Mesendoderm (in vitro differentiated cells): Measurements from ENCODE around the gene CRBN.

Experiments
- DNase-seq: peaks from one replicate; pipeline ENCODE4 v3.0.0; 2013
- H2AK5ac ChIP-seq: 2 replicates; pipeline ENCODE4 v1.6.1; 2013; ENCODE audit warnings: low read length, inconsistent platforms
- H2BK120ac ChIP-seq: 2 replicates; pipeline ENCODE4 v1.6.1; 2013; ENCODE audit warnings: low read depth, mild to moderate bottlenecking, low read length, moderate library complexity, mixed read lengths
- H2BK15ac ChIP-seq: replicated peaks from 2 replicates; pipeline ENCODE4 v1.6.1; 2013; ENCODE audit warnings: low read depth, mild to moderate bottlenecking, moderate library complexity
- H2BK5ac ChIP-seq: 2 replicates; pipeline ENCODE4 v1.6.1; 2013; ENCODE audit warnings: low read length, inconsistent platforms
- H3K18ac ChIP-seq: 2 replicates; pipeline ENCODE4 v1.6.1; 2013; ENCODE audit warnings: mild to moderate bottlenecking, low read length, mixed read lengths
- H3K23ac ChIP-seq: one replicate; pipeline ENCODE4 v1.6.1; 2013; ENCODE audit warnings: low read length
- H3K27ac ChIP-seq: 2 replicates; pipeline ENCODE4 v1.5.1; 2013; ENCODE audit warnings: low read depth, mild to moderate bottlenecking, inconsistent platforms, low read length, moderate library complexity
- H3K27me3 ChIP-seq: 2 replicates; pipeline ENCODE4 v1.6.1; 2013; ENCODE audit warnings: low read length, control low read depth, mild to moderate bottlenecking, inconsistent platforms; ENCODE audit not compliant: insufficient read depth, poor library complexity
- H3K36me3 ChIP-seq: 2 replicates; pipeline ENCODE4 v1.6.1; 2013; ENCODE audit warnings: low read length, inconsistent platforms; ENCODE audit not compliant: control insufficient read depth, insufficient read depth
- H3K4ac ChIP-seq: one replicate; pipeline ENCODE4 v1.6.1; 2013; ENCODE audit warnings: low read depth, mild to moderate bottlenecking, low read length, moderate library complexity
- H3K4me1 ChIP-seq: 2 replicates; pipeline ENCODE4 v1.6.1; 2013; ENCODE audit warnings: low read depth, low read length, inconsistent platforms; ENCODE audit not compliant: control insufficient read depth
- H3K4me2 ChIP-seq: 2 replicates; pipeline ENCODE4 v1.6.1; 2013; ENCODE audit warnings: low read length
- H3K4me3 ChIP-seq: 2 replicates; pipeline ENCODE4 v1.5.1; 2013; ENCODE audit warnings: mild to moderate bottlenecking, low read length
- H3K56ac ChIP-seq: one replicate; pipeline ENCODE4 v1.6.1; 2013; ENCODE audit warnings: low read length
- H3K79me1 ChIP-seq: 2 replicates; pipeline ENCODE4 v1.6.1; 2013; ENCODE audit warnings: low read length, inconsistent platforms
- H3K79me2 ChIP-seq: 2 replicates; pipeline ENCODE4 v1.6.1; 2013; ENCODE audit warnings: mild to moderate bottlenecking, low read length; ENCODE audit not compliant: control insufficient read depth, insufficient read depth
- H3K9ac ChIP-seq: 2 replicates; pipeline ENCODE4 v1.6.1; 2013; ENCODE audit warnings: low read length, inconsistent platforms
- H4K5ac ChIP-seq: one replicate; pipeline ENCODE4 v1.6.1; 2013; ENCODE audit warnings: low read length
- H4K8ac ChIP-seq: one replicate; pipeline ENCODE4 v1.6.1; 2013; ENCODE audit warnings: low read depth, mild to moderate bottlenecking, control low read depth, low read length, moderate library complexity
- WGBS: extraction: QIAGEN DNeasy Blood & Tissue Kit; methylation state at CpG from one replicate; pipeline ENCODE4 v1.1.7; 2013; ENCODE audit warnings: low lambda C conversion rate, missing lambda C conversion rate; ENCODE audit not compliant: insufficient coverage; ENCODE audit errors: extremely low coverage; 5-methylcytosine and 5-hydroxymethylcytosine counted together

CRBN gene

DNA sequence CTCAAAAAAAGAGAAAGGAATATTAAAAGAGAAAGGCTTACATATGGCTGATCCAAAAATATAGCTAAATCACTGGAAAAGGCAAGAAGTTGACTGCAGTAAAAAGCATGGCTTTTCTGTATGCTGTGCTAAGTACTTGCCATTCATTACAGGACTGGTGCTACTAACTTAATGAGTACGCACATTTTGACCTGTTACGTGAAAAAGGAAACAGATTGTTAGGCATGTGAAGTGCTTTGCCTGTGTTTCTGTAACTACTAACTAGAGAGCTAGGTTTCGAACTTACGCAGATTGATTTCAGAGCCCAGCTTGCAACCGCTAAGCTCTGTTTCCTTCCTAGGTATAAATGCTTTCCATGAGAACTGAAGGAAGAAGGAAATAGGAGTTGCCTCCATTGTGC is 49.9 kb downstream of the CRBN start:
- no CpG with 5 or more reads among the region's 5 CpGs for WGBS
- no peak overlapping the region for H3K27ac ChIP-seq
- no peak overlapping the region for H3K18ac ChIP-seq

GRCh38 chr3:3127432-3128010 is 52.0 kb downstream of the CRBN start:
- DNase-seq, result peak; percentile 38
- no peak overlapping the region for H3K27ac ChIP-seq
- H4K8ac ChIP-seq, result no peak overlapping the region
- WGBS, result no CpG with 5 or more reads among the region's 20 CpGs
- H3K79me1 ChIP-seq, result peaks cover 10% of the 10 kb centered on the region
- no peaks in the 10 kb centered on the region for H3K27me3 ChIP-seq
- no peak overlapping the region for H2BK120ac ChIP-seq
- peaks cover 2% of the 10 kb centered on the region for H3K36me3 ChIP-seq
- H3K4ac ChIP-seq, result peak overlapping the region; percentile 95
- H3K4me2 ChIP-seq, result peak overlapping the region; percentile 99
- H3K23ac ChIP-seq, result peak overlapping the region; percentile 89
- H4K5ac ChIP-seq, result peak overlapping the region; percentile 87
- H3K18ac ChIP-seq, result peak overlapping the region; percentile 91
- H3K9ac ChIP-seq, result peak overlapping the region; percentile 95
- peak overlapping the region; percentile 85 for H3K4me3 ChIP-seq
- no peak overlapping the region for H2BK15ac ChIP-seq
- H2BK5ac ChIP-seq, result peak overlapping the region; percentile 50
- H3K4me1 ChIP-seq, result peaks cover 4% of the 10 kb centered on the region
- H3K56ac ChIP-seq, result peak overlapping the region; percentile 98
- H2AK5ac ChIP-seq, result no peak overlapping the region
- H3K79me2 ChIP-seq, result peaks cover 18% of the 10 kb centered on the region

More for the DNA sequence above, 49.9 kb downstream of the CRBN start:
- Histone ChIP-seq H2BK120ac (no peak overlapping the region), H3K9ac (no peak overlapping the region), H3K4ac (no peak overlapping the region), H3K27me3 (no peaks in the 10 kb centered on the region), H3K56ac (no peak overlapping the region), H3K79me1 (peaks cover 10% of the 10 kb centered on the region), H3K36me3 (peaks cover 2% of the 10 kb centered on the region), H3K4me2 (no peak overlapping the region), H2BK5ac (no peak overlapping the region), H2AK5ac (no peak overlapping the region), H3K4me1 (peaks cover 4% of the 10 kb centered on the region), H3K23ac (no peak overlapping the region), H4K8ac (no peak overlapping the region), H2BK15ac (no peak overlapping the region), H3K79me2 (peaks cover 21% of the 10 kb centered on the region), H3K4me3 (no peak overlapping the region), H4K5ac (no peak overlapping the region)
- no peak for DNase-seq

- H3K79me2 ChIP-seq, result peaks cover 18% of the 10 kb centered on the region
- peak within 1 kb of the TSS; percentile 30 for H3K27ac ChIP-seq
- peak within 1 kb of the TSS; percentile 95 for H3K4ac ChIP-seq
- peak within 1 kb of the TSS; percentile 65 for H2BK5ac ChIP-seq
- H3K4me3 ChIP-seq, result peak within 1 kb of the TSS; percentile 85
- peak within 1 kb of the TSS; percentile 91 for H3K18ac ChIP-seq
- H3K79me1 ChIP-seq, result peaks cover 10% of the 10 kb centered on the region
- peaks cover 2% of the 10 kb centered on the region for H3K36me3 ChIP-seq
- H3K27me3 ChIP-seq, result no peaks in the 10 kb centered on the region
- DNase-seq, result peak; percentile 96
- H3K23ac ChIP-seq, result peak within 1 kb of the TSS; percentile 90
- peak within 1 kb of the TSS; percentile 98 for H3K56ac ChIP-seq
- no peak within 1 kb of the TSS for H2BK15ac ChIP-seq
- H3K4me1 ChIP-seq, result peaks cover 4% of the 10 kb centered on the region
- no CpG with 5 or more reads among the region's 100 CpGs for WGBS
- H2BK120ac ChIP-seq, result no peak within 1 kb of the TSS
- H3K9ac ChIP-seq, result peak within 1 kb of the TSS; percentile 95
- peak within 1 kb of the TSS; percentile 99 for H3K4me2 ChIP-seq
- H4K8ac ChIP-seq, result no peak within 1 kb of the TSS
- peak within 1 kb of the TSS; percentile 87 for H4K5ac ChIP-seq
- H2AK5ac ChIP-seq, result no peak within 1 kb of the TSS
These were observed 52.7 kb downstream of the CRBN start, which contains the start of gene TRNT1 for GRCh38 chr3:3126477-3127431. TRNT1 (plus strand) TSS chr3:3126940; CDS start chr3:3129041, 2,101 bp downstream.

GRCh38 chr3:3125977-3126376 is 53.5 kb downstream of the CRBN start:
- peak overlapping the region; percentile 75 for H3K4ac ChIP-seq
- H3K4me1 ChIP-seq, result peaks cover 4% of the 10 kb centered on the region
- H3K18ac ChIP-seq, result peak overlapping the region; percentile 13
- no peak overlapping the region for H3K4me3 ChIP-seq
- H2AK5ac ChIP-seq, result no peak overlapping the region
- no peak overlapping the region for H3K27ac ChIP-seq
- H3K4me2 ChIP-seq, result no peak overlapping the region
- H3K27me3 ChIP-seq, result no peaks in the 10 kb centered on the region
- H3K23ac ChIP-seq, result no peak overlapping the region
- no peak overlapping the region for H4K5ac ChIP-seq
- H3K79me1 ChIP-seq, result peaks cover 10% of the 10 kb centered on the region
- H3K79me2 ChIP-seq, result peaks cover 18% of the 10 kb centered on the region
- WGBS, result no CpG with 5 or more reads among the region's 24 CpGs
- peaks cover 2% of the 10 kb centered on the region for H3K36me3 ChIP-seq
- peak overlapping the region; percentile 95 for H3K56ac ChIP-seq
- no peak for DNase-seq
- no peak overlapping the region for H2BK5ac ChIP-seq
- H3K9ac ChIP-seq, result peak overlapping the region; percentile 92
- H2BK120ac ChIP-seq, result no peak overlapping the region
- H4K8ac ChIP-seq, result no peak overlapping the region
- no peak overlapping the region for H2BK15ac ChIP-seq

GRCh38 chr3:3119393-3119851 is 60.1 kb downstream of the CRBN start:
- Histone ChIP-seq H3K4me3 (no peak overlapping the region), H3K79me1 (no peaks in the 10 kb centered on the region), H3K36me3 (no peaks in the 10 kb centered on the region), H3K23ac (no peak overlapping the region), H3K79me2 (no peaks in the 10 kb centered on the region), H3K4ac (no peak overlapping the region), H4K5ac (no peak overlapping the region), H3K27me3 (no peaks in the 10 kb centered on the region), H3K27ac (no peak overlapping the region), H2AK5ac (no peak overlapping the region), H3K4me1 (no peaks in the 10 kb centered on the region), H3K56ac (no peak overlapping the region), H2BK120ac (no peak overlapping the region), H3K4me2 (no peak overlapping the region), H3K18ac (no peak overlapping the region), H4K8ac (no peak overlapping the region), H2BK5ac (no peak overlapping the region), H2BK15ac (no peak overlapping the region), H3K9ac (no peak overlapping the region)
- DNase-seq, result no peak
- WGBS, result no CpG with 5 or more reads among the region's 4 CpGs
